Measurements from ENCODE around the gene ATP8B1.

The ATP8B1 gene

GRCh38 chr18:57790316-57790715, 12.8 kb downstream of the ATP8B1 start:
- Histone ChIP-seq H3K4me1 (ENCODE audit: control insufficient read depth in 1 of 2, insufficient read depth in 2 of 2, low read length in 2 of 2) (peaks cover 14 to 21% of the 10 kb centered on the region in 2 donors), H3K4me3 (ENCODE audit: low read depth in 1 of 2, low read length in 2 of 2) (no peak overlapping the region), H3K36me3 (ENCODE audit: control insufficient read depth in 1 of 2, insufficient read depth in 2 of 2, low read length in 2 of 2) (peaks cover 0 to 3% of the 10 kb centered on the region in 2 donors), H3K27ac (ENCODE audit: low read length) (no peak overlapping the region), H3K27me3 (ENCODE audit: low read depth, low read length) (no peaks in the 10 kb centered on the region), H3K9me3 (ENCODE audit: control insufficient read depth in 1 of 2, low read length in 2 of 2) (no peaks in the 10 kb centered on the region)

- H3K4me3 ChIP-seq (ENCODE audit: low read depth in 1 of 2, low read length in 2 of 2): peak overlapping the region in 1 of 2 donors; percentile 2
- H3K27ac ChIP-seq (ENCODE audit: low read length): peak overlapping the region; percentile 71
- H3K9me3 ChIP-seq (ENCODE audit: control insufficient read depth in 1 of 2, low read length in 2 of 2): no peaks in the 10 kb centered on the region
- H3K36me3 ChIP-seq (ENCODE audit: control insufficient read depth in 1 of 2, insufficient read depth in 2 of 2, low read length in 2 of 2): peaks cover 0 to 3% of the 10 kb centered on the region in 2 donors
- H3K4me1 ChIP-seq (ENCODE audit: control insufficient read depth in 1 of 2, insufficient read depth in 2 of 2, low read length in 2 of 2): peaks cover 14 to 21% of the 10 kb centered on the region in 2 donors
- no peaks in the 10 kb centered on the region for H3K27me3 ChIP-seq (ENCODE audit: low read depth, low read length)
Observed at GRCh38 chr18:57789759-57790158, 13.4 kb downstream of the ATP8B1 start.

GRCh38 chr18:57789090-57789489, 14.0 kb downstream of the ATP8B1 start:
- Histone ChIP-seq H3K27ac (ENCODE audit: low read length) (peak overlapping the region; percentile 71), H3K9me3 (ENCODE audit: control insufficient read depth in 1 of 2, low read length in 2 of 2) (no peaks in the 10 kb centered on the region), H3K4me3 (ENCODE audit: low read depth in 1 of 2, low read length in 2 of 2) (peak overlapping the region in 1 of 2 donors; percentile 2), H3K4me1 (ENCODE audit: control insufficient read depth in 1 of 2, insufficient read depth in 2 of 2, low read length in 2 of 2) (peaks cover 14 to 15% of the 10 kb centered on the region in 2 donors), H3K27me3 (ENCODE audit: low read depth, low read length) (no peaks in the 10 kb centered on the region), H3K36me3 (ENCODE audit: control insufficient read depth in 1 of 2, insufficient read depth in 2 of 2, low read length in 2 of 2) (peaks cover 0 to 3% of the 10 kb centered on the region in 2 donors)

GRCh38 chr18:57787068-57787685, 15.9 kb downstream of the ATP8B1 start:
- H3K27me3 ChIP-seq (ENCODE audit: low read depth, low read length): no peaks in the 10 kb centered on the region
- peaks cover 4 to 11% of the 10 kb centered on the region in 2 donors for H3K4me1 ChIP-seq (ENCODE audit: control insufficient read depth in 1 of 2, insufficient read depth in 2 of 2, low read length in 2 of 2)
- H3K36me3 ChIP-seq (ENCODE audit: control insufficient read depth in 1 of 2, insufficient read depth in 2 of 2, low read length in 2 of 2): peaks cover 0 to 3% of the 10 kb centered on the region in 2 donors
- no peak overlapping the region for H3K27ac ChIP-seq (ENCODE audit: low read length)
- H3K9me3 ChIP-seq (ENCODE audit: control insufficient read depth in 1 of 2, low read length in 2 of 2): no peaks in the 10 kb centered on the region
- no peak overlapping the region for H3K4me3 ChIP-seq (ENCODE audit: low read depth in 1 of 2, low read length in 2 of 2)

- peaks cover 4 to 22% of the 10 kb centered on the region in 2 donors for H3K4me1 ChIP-seq (ENCODE audit: control insufficient read depth in 1 of 2, insufficient read depth in 2 of 2, low read length in 2 of 2)
- no peaks in the 10 kb centered on the region for H3K27me3 ChIP-seq (ENCODE audit: low read depth, low read length)
- no peak overlapping the region for H3K4me3 ChIP-seq (ENCODE audit: low read depth in 1 of 2, low read length in 2 of 2)
- H3K36me3 ChIP-seq (ENCODE audit: control insufficient read depth in 1 of 2, insufficient read depth in 2 of 2, low read length in 2 of 2): peaks cover 0 to 3% of the 10 kb centered on the region in 2 donors
- no peak overlapping the region for H3K27ac ChIP-seq (ENCODE audit: low read length)
- H3K9me3 ChIP-seq (ENCODE audit: control insufficient read depth in 1 of 2, low read length in 2 of 2): no peaks in the 10 kb centered on the region
Observed at GRCh38 chr18:57785751-57786437, 17.2 kb downstream of the ATP8B1 start.

GRCh38 chr18:57784801-57785114, 18.4 kb downstream of the ATP8B1 start:
- Histone ChIP-seq H3K27me3 (ENCODE audit: low read depth, low read length) (no peaks in the 10 kb centered on the region), H3K4me3 (ENCODE audit: low read depth in 1 of 2, low read length in 2 of 2) (no peak overlapping the region), H3K9me3 (ENCODE audit: control insufficient read depth in 1 of 2, low read length in 2 of 2) (no peaks in the 10 kb centered on the region), H3K27ac (ENCODE audit: low read length) (no peak overlapping the region), H3K36me3 (ENCODE audit: control insufficient read depth in 1 of 2, insufficient read depth in 2 of 2, low read length in 2 of 2) (peaks cover 0 to 3% of the 10 kb centered on the region in 2 donors), H3K4me1 (ENCODE audit: control insufficient read depth in 1 of 2, insufficient read depth in 2 of 2, low read length in 2 of 2) (peaks cover 13 to 25% of the 10 kb centered on the region in 2 donors)

- Histone ChIP-seq H3K4me3 (ENCODE audit: low read depth in 1 of 2, low read length in 2 of 2) (no peak overlapping the region), H3K27ac (ENCODE audit: low read length) (no peak overlapping the region), H3K27me3 (ENCODE audit: low read depth, low read length) (no peaks in the 10 kb centered on the region), H3K9me3 (ENCODE audit: control insufficient read depth in 1 of 2, low read length in 2 of 2) (no peaks in the 10 kb centered on the region), H3K36me3 (ENCODE audit: control insufficient read depth in 1 of 2, insufficient read depth in 2 of 2, low read length in 2 of 2) (peaks cover 0 to 3% of the 10 kb centered on the region in 2 donors), H3K4me1 (ENCODE audit: control insufficient read depth in 1 of 2, insufficient read depth in 2 of 2, low read length in 2 of 2) (peaks cover 13 to 21% of the 10 kb centered on the region in 2 donors)
Observed at GRCh38 chr18:57784034-57784800, 18.9 kb downstream of the ATP8B1 start.

- no peaks in the 10 kb centered on the region for H3K9me3 ChIP-seq (ENCODE audit: control insufficient read depth in 1 of 2, low read length in 2 of 2)
- H3K4me3 ChIP-seq (ENCODE audit: low read depth in 1 of 2, low read length in 2 of 2): no peak overlapping the region
- no peaks in the 10 kb centered on the region for H3K27me3 ChIP-seq (ENCODE audit: low read depth, low read length)
- no peaks in the 10 kb centered on the region for H3K36me3 ChIP-seq (ENCODE audit: control insufficient read depth in 1 of 2, insufficient read depth in 2 of 2, low read length in 2 of 2)
- H3K4me1 ChIP-seq (ENCODE audit: control insufficient read depth in 1 of 2, insufficient read depth in 2 of 2, low read length in 2 of 2): peaks cover 8 to 25% of the 10 kb centered on the region in 2 donors
- H3K27ac ChIP-seq (ENCODE audit: low read length): no peak overlapping the region
Observed at GRCh38 chr18:57782049-57782448, 21.1 kb downstream of the ATP8B1 start.

GRCh38 chr18:57780706-57781347, 22.3 kb downstream of the ATP8B1 start:
- no peak overlapping the region for H3K4me3 ChIP-seq (ENCODE audit: low read depth in 1 of 2, low read length in 2 of 2)
- H3K36me3 ChIP-seq (ENCODE audit: control insufficient read depth in 1 of 2, insufficient read depth in 2 of 2, low read length in 2 of 2): no peaks in the 10 kb centered on the region
- no peaks in the 10 kb centered on the region for H3K27me3 ChIP-seq (ENCODE audit: low read depth, low read length)
- peak overlapping the region; percentile 52 for H3K27ac ChIP-seq (ENCODE audit: low read length)
- H3K4me1 ChIP-seq (ENCODE audit: control insufficient read depth in 1 of 2, insufficient read depth in 2 of 2, low read length in 2 of 2): peaks cover 8 to 33% of the 10 kb centered on the region in 2 donors
- no peaks in the 10 kb centered on the region for H3K9me3 ChIP-seq (ENCODE audit: control insufficient read depth in 1 of 2, low read length in 2 of 2)

- H3K4me1 ChIP-seq (ENCODE audit: control insufficient read depth in 1 of 2, insufficient read depth in 2 of 2, low read length in 2 of 2): peaks cover 8 to 33% of the 10 kb centered on the region in 2 donors
- peak overlapping the region; percentile 52 for H3K27ac ChIP-seq (ENCODE audit: low read length)
- no peaks in the 10 kb centered on the region for H3K9me3 ChIP-seq (ENCODE audit: control insufficient read depth in 1 of 2, low read length in 2 of 2)
- H3K27me3 ChIP-seq (ENCODE audit: low read depth, low read length): no peaks in the 10 kb centered on the region
- H3K4me3 ChIP-seq (ENCODE audit: low read depth in 1 of 2, low read length in 2 of 2): no peak overlapping the region
- H3K36me3 ChIP-seq (ENCODE audit: control insufficient read depth in 1 of 2, insufficient read depth in 2 of 2, low read length in 2 of 2): no peaks in the 10 kb centered on the region
Observed at GRCh38 chr18:57780318-57780705, 22.8 kb downstream of the ATP8B1 start.

GRCh38 chr18:57776767-57777166, 26.3 kb downstream of the ATP8B1 start:
- no peaks in the 10 kb centered on the region for H3K27me3 ChIP-seq (ENCODE audit: low read depth, low read length)

More at GRCh38 chr18:57776767-57777166, 26.3 kb downstream of the ATP8B1 start:
- Histone ChIP-seq H3K4me1 (ENCODE audit: control insufficient read depth in 1 of 2, insufficient read depth in 2 of 2, low read length in 2 of 2) (peaks cover 8 to 30% of the 10 kb centered on the region in 2 donors), H3K9me3 (ENCODE audit: control insufficient read depth in 1 of 2, low read length in 2 of 2) (no peaks in the 10 kb centered on the region), H3K27ac (ENCODE audit: low read length) (peak overlapping the region; percentile 64), H3K4me3 (ENCODE audit: low read depth in 1 of 2, low read length in 2 of 2) (no peak overlapping the region), H3K36me3 (ENCODE audit: control insufficient read depth in 1 of 2, insufficient read depth in 2 of 2, low read length in 2 of 2) (no peaks in the 10 kb centered on the region)
